Measurements from ENCODE around the gene CDS2.

CDS2 gene

GRCh38 chr20:5197270-5197827 is 70.5 kb downstream of the CDS2 start (continued):
- no peak for TF ChIP-seq KLF17 (tag by site-specific recombination; IDR thresholded peaks at IDR 0.05)
- no peak for TF ChIP-seq ZNF654 (tag by site-specific recombination; IDR thresholded peaks at IDR 0.05; ENCODE audit: low read depth)
- TF ChIP-seq ZNF214 (tag by site-specific recombination; IDR thresholded peaks at IDR 0.05; ENCODE audit: borderline replicate concordance): no peak
- no peak for TF ChIP-seq ZNF292 (tag by site-specific recombination; IDR thresholded peaks at IDR 0.05; ENCODE audit: borderline replicate concordance, low read depth)

GRCh38 chr20:5197847-5198650 is 71.2 kb downstream of the CDS2 start:
- H3K36me3 ChIP-seq (ENCODE audit: control insufficient read depth in 2 of 2, insufficient read depth in 1 of 2, low read length in 2 of 2): peaks cover 4 to 36% of the 10 kb centered on the region in 2 experiments; a peak in 1 of 3 replicates
- no peak overlapping the region for H3K4me3 ChIP-seq (ENCODE audit: low read depth, low read length)
- ChIA-PET CTCF (interaction anchor here (0.8 kb wide), 1 partner anchor 97 kb away, joined by 3 read pairs; no protein-coding TSS in a partner anchor), POLR2A (interaction anchor here (0.5 to 0.9 kb wide), 2 partner anchors 71 to 110 kb away, joined by 3 read pairs; partner anchors contain the start of gene CDS2)
- H3K27ac ChIP-seq (ENCODE audit: extremely low read depth, low read depth, low read length): no peak overlapping the region
- no peaks in the 10 kb centered on the region for H3K4me1 ChIP-seq (ENCODE audit: control insufficient read depth, insufficient read depth, low read length)
- TF ChIP-seq ZSCAN18 (tag by site-specific recombination; IDR thresholded peaks at IDR 0.05): no peak
- no peak for TF ChIP-seq ZNF157 (tag by site-specific recombination; IDR thresholded peaks at IDR 0.05)
- no peak for TF ChIP-seq ZNF175 (tag by site-specific recombination; IDR thresholded peaks at IDR 0.05)
- no peak for TF ChIP-seq ZNF280D (tag by site-specific recombination; IDR thresholded peaks at IDR 0.05)
- TF ChIP-seq TCF7L2 (IDR thresholded peaks at IDR 0.05; ENCODE audit: borderline replicate concordance, low read depth, low read length): no peak
- TF ChIP-seq ZNF248 (tag by site-specific recombination; IDR thresholded peaks at IDR 0.05): no peak
- no peak for TF ChIP-seq ZSCAN23 (tag by site-specific recombination; IDR thresholded peaks at IDR 0.05)
- no peak for TF ChIP-seq ZNF169 (tag by site-specific recombination; IDR thresholded peaks at IDR 0.05)
- TF ChIP-seq ZNF664 (tag by site-specific recombination; IDR thresholded peaks at IDR 0.05): no peak
- no peak for TF ChIP-seq ZNF830 (tag by site-specific recombination; IDR thresholded peaks at IDR 0.05; ENCODE audit: low read depth)
- no peak for TF ChIP-seq ZNF626 (tag by site-specific recombination; IDR thresholded peaks at IDR 0.05)
- no peak for TF ChIP-seq ZNF791 (tag by site-specific recombination; IDR thresholded peaks at IDR 0.05)
- TF ChIP-seq ZIC2 (tag by site-specific recombination; IDR thresholded peaks at IDR 0.05): no peak
- no peak for TF ChIP-seq ZNF473 (tag by site-specific recombination; IDR thresholded peaks at IDR 0.05)
- TF ChIP-seq ZNF148 (tag by site-specific recombination; IDR thresholded peaks at IDR 0.05; ENCODE audit: borderline replicate concordance): no peak
- no peak for TF ChIP-seq ZNF510 (tag by site-specific recombination; IDR thresholded peaks at IDR 0.05; ENCODE audit: insufficient replicate concordance)
- no peak for TF ChIP-seq ZNF16 (tag by site-specific recombination; IDR thresholded peaks at IDR 0.05; ENCODE audit: low read depth)
- TF ChIP-seq SETDB1 (IDR thresholded peaks at IDR 0.05; ENCODE audit: insufficient read length, low read length): no peak
- no peak for TF ChIP-seq ZBTB44 (tag by site-specific recombination; IDR thresholded peaks at IDR 0.05)
- no peaks in the 10 kb centered on the region for H3K9me3 ChIP-seq (ENCODE audit: control insufficient read depth, insufficient read depth, low read depth, low read length)

All from HEK293 (cell line).